Measurements from ENCODE around the gene ORC3. TPM values are rescaled to one million over a fixed set of nuclear protein-coding genes. Genes with fewer than 3 reads are reported as not detected.

ORC3 gene
- total and polyA plus RNA-seq, 2 donors (not counting 3 experiments of a cell fraction or from before 2014, with no cell fraction given): 9.2 to 17.9 TPM

DNA sequence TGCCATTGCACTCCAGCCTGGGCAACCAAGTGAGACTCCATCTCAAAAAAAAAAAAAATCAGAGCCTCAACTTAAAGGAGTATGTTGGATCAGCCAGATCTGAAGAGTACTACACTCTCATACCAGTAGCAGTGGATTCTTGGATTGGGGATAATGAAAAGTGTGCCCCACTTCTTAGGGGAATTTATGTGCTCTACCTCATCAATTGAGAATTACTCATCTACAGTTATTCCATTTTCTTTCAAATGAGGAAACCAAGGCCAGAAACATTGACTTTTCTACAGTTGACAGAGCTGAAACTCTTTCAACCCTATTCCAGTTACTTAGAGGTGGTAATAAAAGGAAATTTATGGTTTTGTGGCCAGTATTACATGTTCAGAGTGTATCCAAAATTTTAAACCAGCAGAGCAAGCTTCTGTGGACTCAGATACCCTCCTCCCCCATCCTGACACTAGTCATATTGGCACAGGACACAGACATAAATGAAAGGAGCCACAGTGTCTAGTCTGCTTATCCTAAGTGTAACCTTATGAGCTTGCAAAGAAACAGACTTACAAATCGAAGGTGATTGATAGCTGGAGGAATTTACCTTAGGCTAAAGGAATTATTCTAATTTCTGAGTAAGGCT lies 51.2 kb downstream of the ORC3 start:
- TF ChIP-seq POLR2AphosphoS5 (IDR thresholded peaks at IDR 0.05; ENCODE audit: insufficient read depth, low read depth, low read length) (no peak), JUN (IDR thresholded peaks at IDR 0.05; ENCODE audit: borderline replicate concordance, insufficient read depth, insufficient read length, low read depth) (no peak), POLR2A (IDR thresholded peaks at IDR 0.05; ENCODE audit: low read depth, low read length) (no peak), CTCF (IDR thresholded peaks at IDR 0.05; ENCODE audit: extremely low read depth in 1 of 2, insufficient read depth in 1 of 2, low read depth in 1 of 2, low read length in 2 of 2) (no peak), MYC (IDR thresholded peaks at IDR 0.05; ENCODE audit: low read depth, low read length) (no peak), FOS (IDR thresholded peaks at IDR 0.05; ENCODE audit: borderline replicate concordance, insufficient read depth, low read length) (no peak), GATA2 (IDR thresholded peaks at IDR 0.05; ENCODE audit: insufficient read depth, insufficient read length, low read depth, low read length) (no peak), MAX (IDR thresholded peaks at IDR 0.05; ENCODE audit: insufficient read depth, insufficient read length) (no peak), EZH2 (IDR thresholded peaks at IDR 0.05; ENCODE audit: borderline replicate concordance, low read depth, low read length, severe bottlenecking) (no peak)
- no peak overlapping the region for H3K9ac ChIP-seq (replicated peaks; ENCODE audit: extremely low read depth, insufficient read depth, low read length)
- H2AFZ ChIP-seq (ENCODE audit: low read depth, low read length): no peak overlapping the region
- no peaks in the 10 kb centered on the region for H4K20me1 ChIP-seq (replicated peaks; ENCODE audit: control insufficient read depth, extremely low read depth, insufficient read depth, low read length)
- H3K79me2 ChIP-seq (ENCODE audit: control insufficient read depth, insufficient read depth, low read length): no peaks in the 10 kb centered on the region
- H3K27ac ChIP-seq (ENCODE audit: insufficient read depth, low read depth, low read length): no peak overlapping the region
- no peaks in the 10 kb centered on the region for H3K4me1 ChIP-seq (ENCODE audit: control insufficient read depth, extremely low read depth, insufficient read depth, low read length)
- ChIA-PET POLR2A (no interaction called here), CTCF (no interaction called here)
- DNase-seq (ENCODE audit: low read depth, low spot score): no peak
- intact Hi-C loops (cut with micrococcal nuclease): no loop called here
- H3K27me3 ChIP-seq (ENCODE audit: control insufficient read depth in 2 of 2, insufficient read depth in 2 of 2, low read length in 2 of 2): no peaks in the 10 kb centered on the region
- H3K36me3 ChIP-seq (ENCODE audit: control insufficient read depth in 2 of 2, extremely low read depth in 1 of 2, insufficient read depth in 2 of 2, low read length in 2 of 2): no peaks in the 10 kb centered on the region
- H3K9me1 ChIP-seq (replicated peaks; ENCODE audit: control insufficient read depth, extremely low read depth, insufficient read depth, low read length): no peaks in the 10 kb centered on the region
- H3K4me2 ChIP-seq (ENCODE audit: insufficient read depth, low read length): no peak overlapping the region
- no TSS peak for BruUV-seq (replicated peaks)
- no peak overlapping the region for H3K4me3 ChIP-seq (replicated peaks in 1 of 3; ENCODE audit: insufficient read depth in 1 of 3, low read depth in 1 of 3, low read length in 3 of 3)
- dilution Hi-C loops (cut with MboI; ENCODE audit: extremely low pct_ligation_motif_present, low sequenced_read_pairs): no loop called here
- no peak for FAIRE-seq
- no peaks in the 10 kb centered on the region for H3K9me3 ChIP-seq (replicated peaks; ENCODE audit: control insufficient read depth, insufficient read depth, low read length)
